NCI-H1417 (cell line): ENCODE data around the gene PHACTR3.
"Not testable (repeated sequence)": the region's sequence is repeated elsewhere in the genome, so short reads cannot be mapped to it uniquely, and the experiment has no call there.

Experiments
- DNase-seq, 3 experiments: peaks; one replicate each; lab custom pipeline; 2025; lab: John Stamatoyannopoulos, UW

PHACTR3 gene

GRCh38 chr20:59603781-59604541 is at the start of gene PHACTR3:
Gene PHACTR3, plus strand, starts transcription at chr20:59604540. Its CDS starts 475 bp downstream, at chr20:59605015.
- peak in 2 of 3 experiments; percentile 81 to 88 for DNase-seq

GRCh38 chr20:59557733-59558529 is 46.4 kb upstream of the PHACTR3 start:
- not testable (repeated sequence) for DNase-seq

- DNase-seq, result no peak
These were observed 45.1 kb upstream of the PHACTR3 start for GRCh38 chr20:59559024-59559817.

- DNase-seq, result no peak
These were observed 44.5 kb upstream of the PHACTR3 start for GRCh38 chr20:59559863-59560262.

DNA sequence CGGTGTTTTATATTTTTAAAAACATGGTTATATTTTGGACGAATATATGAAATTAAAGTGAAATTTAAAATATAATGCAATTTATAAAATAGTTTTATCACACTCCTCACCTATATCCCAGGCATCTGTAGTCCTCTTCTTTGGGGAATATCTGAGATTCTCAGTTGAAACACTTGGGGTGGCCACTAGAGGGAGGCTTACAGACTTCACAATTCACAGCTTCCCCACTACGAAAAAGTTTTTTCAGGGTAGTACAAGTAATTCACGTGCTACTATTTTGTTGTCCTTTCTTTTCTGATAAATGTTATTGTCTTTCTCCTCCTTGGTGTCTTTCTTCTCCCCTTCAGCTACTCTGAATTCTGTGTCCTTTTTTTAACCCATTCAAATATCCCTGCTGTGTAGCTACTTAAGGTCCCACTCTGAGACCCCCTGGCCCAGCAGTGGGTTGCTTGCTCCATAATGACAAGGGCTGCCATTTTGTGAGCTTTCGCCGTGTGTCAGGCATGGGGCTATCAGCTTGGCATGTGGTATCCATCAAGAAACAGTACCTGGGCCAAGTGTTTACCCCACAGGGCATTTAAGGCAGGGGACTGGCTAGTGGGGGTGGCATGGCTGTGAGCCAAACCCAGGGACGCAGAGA is 43.6 kb upstream of the PHACTR3 start:
- DNase-seq, result peak in 1 of 3 experiments; percentile 43

GRCh38 chr20:59561228-59561605 is 43.1 kb upstream of the PHACTR3 start:
- DNase-seq, result peak in 1 of 3 experiments; percentile 40

- no peak for DNase-seq
These were observed 42.6 kb upstream of the PHACTR3 start for GRCh38 chr20:59561614-59562277.

GRCh38 chr20:59564171-59564570 is 40.2 kb upstream of the PHACTR3 start:
- DNase-seq, result no peak

GRCh38 chr20:59564943-59565342 is 39.4 kb upstream of the PHACTR3 start:
- no peak for DNase-seq

DNA sequence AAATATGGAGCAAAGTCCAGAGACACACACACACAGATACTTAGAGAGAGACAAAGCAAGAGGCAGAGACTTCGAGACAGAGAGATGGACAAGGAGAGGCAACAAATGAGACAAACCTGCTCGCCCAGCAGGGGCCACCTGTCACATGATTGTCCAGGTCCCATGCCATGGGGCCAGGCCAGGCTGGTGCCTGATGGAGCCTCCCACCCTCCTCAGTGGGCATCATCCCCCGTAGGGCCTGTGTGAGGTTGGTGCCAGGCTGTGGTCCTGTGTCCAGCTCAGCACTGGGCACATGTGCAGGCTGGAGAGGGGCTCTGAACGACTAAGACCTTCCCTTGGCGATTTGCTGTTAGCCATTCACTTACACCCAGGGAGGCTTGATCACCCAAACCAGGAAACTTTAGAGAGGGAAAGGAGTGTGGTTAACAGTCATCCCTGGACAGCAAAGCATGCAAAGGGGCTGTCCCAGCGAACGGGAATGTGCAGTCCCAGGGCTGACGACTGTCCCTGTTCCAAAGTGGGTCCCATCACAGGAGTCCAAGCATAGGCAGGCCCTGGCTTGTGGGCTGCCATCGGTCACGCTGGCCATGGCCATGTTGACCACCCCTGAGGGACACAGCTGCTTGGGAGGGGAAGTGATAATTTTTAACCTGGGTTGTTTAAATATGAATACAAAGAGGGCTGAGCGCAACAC is 38.4 kb upstream of the PHACTR3 start:
- no peak for DNase-seq

GRCh38 chr20:59566631-59567524 is 37.5 kb upstream of the PHACTR3 start:
- no peak for DNase-seq

DNA sequence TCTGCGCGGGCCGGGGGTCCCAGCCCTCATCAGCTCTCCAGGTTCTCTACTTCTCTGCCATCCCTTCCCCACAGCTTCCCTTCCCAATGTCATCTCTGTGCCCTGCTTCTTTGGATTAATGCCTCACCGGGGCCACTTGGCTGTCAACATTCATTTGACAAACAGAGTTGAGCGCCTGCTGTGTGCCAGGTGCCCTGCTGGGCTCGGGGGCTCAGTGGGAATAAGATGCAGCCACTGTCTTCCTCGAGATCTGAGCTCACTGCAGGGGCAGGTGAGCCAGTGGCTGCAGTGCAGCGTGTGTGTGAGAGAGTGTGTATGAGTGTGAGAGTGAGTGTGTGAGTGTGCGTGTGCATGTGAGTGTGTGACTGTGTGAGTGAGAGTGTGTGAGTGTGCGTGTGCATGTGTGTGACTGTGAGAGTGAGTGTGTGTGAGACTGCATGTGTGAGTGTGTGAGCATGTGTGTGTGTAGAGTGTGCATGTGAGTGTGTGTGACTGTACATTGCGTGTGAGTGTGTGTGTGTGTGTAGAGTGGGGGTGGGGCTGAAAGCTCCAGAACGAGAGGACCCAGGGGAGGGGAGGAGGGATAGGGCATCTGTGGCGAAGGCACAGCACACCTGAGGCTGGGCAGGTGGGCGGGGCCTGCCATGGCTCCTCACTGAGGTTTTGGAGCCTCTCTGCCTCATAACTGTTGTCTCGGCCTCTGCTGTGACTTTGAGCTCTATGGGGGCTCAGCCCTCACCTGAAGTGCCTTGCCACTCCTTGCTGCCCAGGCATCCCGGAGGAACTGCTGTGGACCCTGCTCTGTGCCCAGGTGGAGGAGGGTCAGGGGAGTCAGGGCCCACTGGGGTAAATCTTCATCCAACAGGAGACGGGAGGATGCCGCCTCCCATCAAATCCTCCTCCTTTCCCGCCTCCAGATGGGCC is 36.5 kb upstream of the PHACTR3 start:
- DNase-seq, result no peak

GRCh38 chr20:59568509-59569024 is 35.8 kb upstream of the PHACTR3 start:
- DNase-seq, result no peak

GRCh38 chr20:59569305-59569704 is 35.0 kb upstream of the PHACTR3 start:
- DNase-seq, result no peak

- no peak for DNase-seq
These were observed 33.2 kb upstream of the PHACTR3 start for GRCh38 chr20:59571151-59571550.

DNA sequence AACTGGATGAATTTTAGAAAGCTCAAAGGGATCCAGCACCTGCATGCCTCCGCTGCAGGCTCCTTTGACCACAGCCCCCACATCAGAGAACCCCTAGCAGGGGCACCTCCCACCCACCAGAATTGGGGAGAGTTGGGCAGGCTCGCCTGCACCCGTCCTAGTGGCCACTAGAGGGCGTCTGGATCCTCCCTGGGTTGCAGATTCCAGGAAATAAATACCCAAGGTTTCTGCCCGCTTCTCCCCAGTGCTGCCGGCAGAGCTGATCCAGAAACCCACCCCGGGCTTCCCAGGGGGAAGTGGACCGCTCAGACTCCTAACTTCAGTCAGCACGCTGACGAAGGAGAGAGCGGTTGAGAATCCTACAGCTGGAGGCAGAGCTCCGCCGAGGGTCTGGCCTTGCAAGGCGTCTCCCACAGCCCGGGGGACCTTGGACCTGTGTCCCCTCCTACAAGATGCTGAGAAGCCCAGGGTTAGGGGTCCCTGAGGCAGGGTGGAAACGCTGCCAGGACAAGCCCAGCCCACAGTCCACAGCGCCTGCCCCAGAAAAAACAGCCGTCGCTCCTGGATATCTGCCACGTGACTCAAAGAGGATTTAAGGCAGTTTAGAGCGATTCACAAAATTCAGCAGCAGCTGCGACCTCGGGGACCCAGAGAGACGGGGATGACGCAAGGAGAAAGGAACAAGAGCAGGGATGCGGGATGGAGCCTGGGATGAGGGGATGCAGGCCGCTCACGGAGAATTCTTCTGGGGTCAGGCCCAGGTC is 32.6 kb upstream of the PHACTR3 start:
- peak; percentile 43 to 79 (median 61) for DNase-seq

GRCh38 chr20:59572515-59572914 is 31.8 kb upstream of the PHACTR3 start:
- no peak for DNase-seq

DNA sequence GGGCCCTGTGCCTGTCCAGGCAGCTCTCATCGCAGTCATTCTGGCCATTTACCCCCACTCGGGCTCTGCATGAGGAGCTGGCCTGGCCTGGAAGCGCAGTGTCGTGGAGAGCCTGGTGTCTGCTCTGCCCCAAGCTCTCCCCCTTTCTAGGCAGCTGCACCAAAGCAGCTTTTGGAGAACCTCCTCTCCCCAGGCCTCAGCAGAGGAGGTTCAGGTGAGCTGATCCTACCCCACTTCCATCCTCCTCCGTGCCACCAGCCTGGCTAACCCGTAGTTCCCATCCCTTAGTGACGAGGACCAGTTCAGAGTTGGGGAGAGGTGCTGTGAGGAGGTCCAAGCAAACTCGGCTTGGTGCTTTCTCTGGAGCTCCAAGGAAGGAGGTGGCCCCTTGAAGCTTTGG is 30.5 kb upstream of the PHACTR3 start:
- no peak for DNase-seq
